SU-DHL-6 (cell line): ENCODE data around the gene KCND3.

Experiments used
- H2AFZ ChIP-seq: fragments of 200-600 bp; sonication (generic); 2 replicates; pipeline ENCODE4 v1.6.1; 2014; ENCODE audit warnings: low read depth, mild to moderate bottlenecking, moderate library complexity, mixed read lengths, antibody characterized with exemption, low read length; ENCODE audit not compliant: severe bottlenecking
- H3F3A ChIP-seq: fragments of 200-600 bp; shearing (Covaris generic); 2 replicates; pipeline ENCODE4 v1.6.0; 2016; ENCODE audit warnings: antibody characterized with exemption, mild to moderate bottlenecking; ENCODE audit not compliant: insufficient read depth
- H3K27ac ChIP-seq: fragments of 200-600 bp; sonication (generic); 2 replicates; pipeline ENCODE4 v1.5.1; 2016; ENCODE audit warnings: low read depth, mild to moderate bottlenecking, low read length, moderate library complexity, mixed read lengths
- H3K27me3 ChIP-seq: fragments of 200-600 bp; sonication (generic), shearing (Covaris generic); 2 replicates; pipeline ENCODE4 v1.6.0; 2014; ENCODE audit warnings: mild to moderate bottlenecking, low read length
- H3K36me3 ChIP-seq: fragments of 200-600 bp; sonication (generic); 2 replicates; pipeline ENCODE4 v1.6.1; 2014; ENCODE audit warnings: mild to moderate bottlenecking, low read length, mixed read lengths
- H3K4me2 ChIP-seq: fragments of 300-600, 200-600 bp; shearing (Covaris generic), sonication (generic); 2 replicates; pipeline ENCODE4 v1.6.0; 2014; ENCODE audit warnings: low read length, low read depth, mild to moderate bottlenecking; ENCODE audit not compliant: poor library complexity, severe bottlenecking
- H3K4me3 ChIP-seq: fragments of 200-600 bp; sonication (generic); 2 replicates; pipeline ENCODE4 v1.5.1; 2014; ENCODE audit warnings: antibody characterized with exemption, low read length, mild to moderate bottlenecking, mixed read lengths; ENCODE audit not compliant: insufficient read depth, poor library complexity, severe bottlenecking
- H3K79me2 ChIP-seq: fragments of 200-600 bp; sonication (generic); 2 replicates; pipeline ENCODE4 v1.6.1; 2014; ENCODE audit warnings: mild to moderate bottlenecking, low read length, moderate library complexity; ENCODE audit not compliant: insufficient read depth
- H3K9ac ChIP-seq: fragments of 200-600 bp; sonication (generic); 2 replicates; pipeline ENCODE4 v1.7.0; 2014; ENCODE audit warnings: mild to moderate bottlenecking, low read length
- H3K9me2 ChIP-seq: fragments of 200-600 bp; sonication (generic); replicated peaks from 2 replicates; pipeline ENCODE4 v1.6.1; 2014; ENCODE audit warnings: low read length; ENCODE audit not compliant: insufficient read depth
- H3K9me3 ChIP-seq: fragments of 200-600 bp; sonication (generic); 2 replicates; pipeline ENCODE4 v1.6.1; 2014; ENCODE audit warnings: low read length, mixed read lengths; ENCODE audit not compliant: insufficient read depth
- H4K20me1 ChIP-seq: fragments of 200-600 bp; sonication (generic); 2 replicates; pipeline ENCODE4 v1.6.1; 2014; ENCODE audit warnings: low read depth, mild to moderate bottlenecking, antibody characterized with exemption, low read length, moderate library complexity, mixed read lengths
- EZH2phosphoT487 ChIP-seq: fragments of 200-600 bp; sonication (generic), shearing (Covaris generic); conservative IDR thresholded peaks from 2 replicates; pipeline ENCODE4 v1.6.1; 2018; ENCODE audit warnings: mild to moderate bottlenecking, antibody characterized with exemption, low read length, moderate library complexity, mixed read lengths
- TF ChIP-seq, protein P1 (sequence below): fragments of 200-600 bp; sonication (generic); IDR thresholded peaks from one replicate; pipeline ENCODE4 v1.5.1; 2017; ENCODE audit warnings: antibody characterized with exemption, mild to moderate bottlenecking, low read length, moderate library complexity; ENCODE audit not compliant: insufficient read depth, poor library complexity, severe bottlenecking

KCND3 gene

DNA sequence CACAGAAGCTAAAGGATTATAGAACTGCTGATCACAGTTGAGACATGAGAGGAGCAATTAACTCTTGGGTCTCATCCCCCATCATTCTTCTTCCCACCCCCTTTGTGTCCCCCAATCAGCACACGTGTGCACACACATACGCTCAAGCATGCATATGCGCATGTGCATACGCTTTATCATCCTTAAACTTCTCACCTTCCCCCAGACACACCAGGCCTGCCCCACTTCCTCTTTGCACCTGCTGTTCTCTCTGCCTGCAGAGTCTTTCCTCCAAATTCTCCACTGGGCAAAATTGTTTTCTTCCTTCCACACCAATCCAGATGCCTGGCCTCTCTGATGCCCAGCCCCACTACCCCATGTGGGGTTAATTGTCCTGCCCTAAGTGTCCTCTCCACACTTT is 13.0 kb upstream of the KCND3 start:
- H3K36me3 ChIP-seq: no peaks in the 10 kb centered on the region
- H3K9ac ChIP-seq: no peak overlapping the region
- no peaks in the 10 kb centered on the region for H3K27me3 ChIP-seq
- H3K9me3 ChIP-seq: no peaks in the 10 kb centered on the region
- no peaks in the 10 kb centered on the region for H4K20me1 ChIP-seq
- H3K9me2 ChIP-seq: no peaks in the 10 kb centered on the region
- H3F3A ChIP-seq: no peaks in the 10 kb centered on the region
- H3K4me3 ChIP-seq: no peak overlapping the region
- no peak overlapping the region for H3K4me2 ChIP-seq
- TF ChIP-seq EZH2phosphoT487: no peak
- TF ChIP-seq, protein P1, sequence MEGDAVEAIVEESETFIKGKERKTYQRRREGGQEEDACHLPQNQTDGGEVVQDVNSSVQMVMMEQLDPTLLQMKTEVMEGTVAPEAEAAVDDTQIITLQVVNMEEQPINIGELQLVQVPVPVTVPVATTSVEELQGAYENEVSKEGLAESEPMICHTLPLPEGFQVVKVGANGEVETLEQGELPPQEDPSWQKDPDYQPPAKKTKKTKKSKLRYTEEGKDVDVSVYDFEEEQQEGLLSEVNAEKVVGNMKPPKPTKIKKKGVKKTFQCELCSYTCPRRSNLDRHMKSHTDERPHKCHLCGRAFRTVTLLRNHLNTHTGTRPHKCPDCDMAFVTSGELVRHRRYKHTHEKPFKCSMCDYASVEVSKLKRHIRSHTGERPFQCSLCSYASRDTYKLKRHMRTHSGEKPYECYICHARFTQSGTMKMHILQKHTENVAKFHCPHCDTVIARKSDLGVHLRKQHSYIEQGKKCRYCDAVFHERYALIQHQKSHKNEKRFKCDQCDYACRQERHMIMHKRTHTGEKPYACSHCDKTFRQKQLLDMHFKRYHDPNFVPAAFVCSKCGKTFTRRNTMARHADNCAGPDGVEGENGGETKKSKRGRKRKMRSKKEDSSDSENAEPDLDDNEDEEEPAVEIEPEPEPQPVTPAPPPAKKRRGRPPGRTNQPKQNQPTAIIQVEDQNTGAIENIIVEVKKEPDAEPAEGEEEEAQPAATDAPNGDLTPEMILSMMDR: no peak
- no peak overlapping the region for H2AFZ ChIP-seq
- H3K79me2 ChIP-seq: no peaks in the 10 kb centered on the region
- H3K27ac ChIP-seq: no peak overlapping the region

DNA sequence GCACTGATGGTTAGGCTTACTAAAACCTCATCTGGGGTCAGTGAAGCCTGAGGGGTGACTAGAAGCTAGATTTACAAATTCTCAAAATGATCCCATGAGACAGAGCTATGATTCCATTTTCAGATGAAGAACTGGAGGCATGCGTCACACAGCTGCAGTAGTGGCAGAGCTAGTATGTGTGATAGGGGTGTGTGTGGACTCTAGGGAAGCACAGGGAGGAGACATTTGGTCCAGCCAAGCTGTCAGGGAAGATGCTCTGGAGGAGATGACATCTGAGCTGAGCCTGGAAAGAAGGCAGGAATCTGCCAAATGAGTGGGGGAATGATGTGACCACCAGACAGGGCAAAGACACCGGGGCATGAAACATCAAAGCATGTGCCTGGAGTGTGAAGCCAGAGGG is 12.0 kb upstream of the KCND3 start:
- Histone ChIP-seq H3K9me3 (no peaks in the 10 kb centered on the region), H3K27ac (no peak overlapping the region), H3F3A (no peaks in the 10 kb centered on the region), H3K36me3 (no peaks in the 10 kb centered on the region), H3K79me2 (no peaks in the 10 kb centered on the region), H3K9me2 (no peaks in the 10 kb centered on the region), H2AFZ (no peak overlapping the region), H3K4me2 (no peak overlapping the region), H3K4me3 (no peak overlapping the region), H4K20me1 (no peaks in the 10 kb centered on the region), H3K9ac (no peak overlapping the region), H3K27me3 (no peaks in the 10 kb centered on the region)
- TF ChIP-seq EZH2phosphoT487: no peak
- TF ChIP-seq, protein P1: no peak

DNA sequence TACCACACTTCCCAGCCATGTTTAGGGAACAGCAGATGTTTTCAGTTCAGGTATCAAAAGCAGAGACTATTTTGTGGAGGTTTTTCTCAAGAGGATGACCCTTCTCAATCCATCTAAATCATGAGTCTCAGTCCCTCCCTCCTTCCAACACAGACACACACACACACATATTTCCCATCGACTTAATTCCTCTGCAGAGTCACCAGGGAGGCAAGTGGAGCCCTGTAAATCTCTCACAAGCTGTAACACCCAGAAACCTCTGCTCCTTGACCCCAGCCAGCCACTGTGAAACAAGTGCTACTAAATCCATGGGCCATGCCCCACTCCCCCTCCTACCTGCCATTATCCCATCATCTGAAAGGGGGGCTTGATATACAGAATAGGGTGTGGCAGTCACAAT is 10.6 kb upstream of the KCND3 start:
- no peak for TF ChIP-seq EZH2phosphoT487
- TF ChIP-seq, protein P1: no peak
- no peak overlapping the region for H3K4me2 ChIP-seq

More for the DNA sequence above, 10.6 kb upstream of the KCND3 start:
- Histone ChIP-seq H2AFZ (no peak overlapping the region), H3F3A (no peaks in the 10 kb centered on the region), H3K9me3 (no peaks in the 10 kb centered on the region), H3K27me3 (no peaks in the 10 kb centered on the region), H3K27ac (no peak overlapping the region), H4K20me1 (no peaks in the 10 kb centered on the region), H3K36me3 (no peaks in the 10 kb centered on the region), H3K9me2 (no peaks in the 10 kb centered on the region), H3K4me3 (no peak overlapping the region), H3K9ac (no peak overlapping the region), H3K79me2 (no peaks in the 10 kb centered on the region)
